ENCODE measurements around the gene FAM210B. TPM values are rescaled to one million over a fixed set of nuclear protein-coding genes. Genes with fewer than 3 reads are reported as not detected.
"Not testable (repeated sequence)": the region's sequence is repeated elsewhere in the genome, so short reads cannot be mapped to it uniquely, and the experiment has no call there.

FAM210B gene
- total RNA-seq, 1 experiment from 2014 or later = 8.4 TPM

- DNase-seq (ENCODE audit: low read depth) = no peak
Observed at GRCh38 chr20:56360133-56360907, 1.5 kb downstream of the FAM210B start.

- no peak for DNase-seq (ENCODE audit: low read depth)
Observed at GRCh38 chr20:56360908-56361205, 2.1 kb downstream of the FAM210B start.

- no peak for DNase-seq (ENCODE audit: low read depth)
Observed at GRCh38 chr20:56361900-56362299, 3.1 kb downstream of the FAM210B start.

- no peak for DNase-seq (ENCODE audit: low read depth)
Observed at GRCh38 chr20:56362833-56363413, 4.1 kb downstream of the FAM210B start.

- DNase-seq (ENCODE audit: low read depth) = no peak
Observed at GRCh38 chr20:56363491-56363890, 4.7 kb downstream of the FAM210B start.

- DNase-seq (ENCODE audit: low read depth) = no peak
Observed at GRCh38 chr20:56368351-56369134, 9.8 kb downstream of the FAM210B start.

- no peak for DNase-seq (ENCODE audit: low read depth)
Observed at GRCh38 chr20:56369179-56369578, 10.4 kb downstream of the FAM210B start.

GRCh38 chr20:56371977-56372376 is 13.2 kb downstream of the FAM210B start:
- DNase-seq (ENCODE audit: low read depth) = no peak

GRCh38 chr20:56372850-56373249 is 14.1 kb downstream of the FAM210B start:
- no peak for DNase-seq (ENCODE audit: low read depth)

GRCh38 chr20:56373942-56374341 is 15.2 kb downstream of the FAM210B start:
- peak; percentile 89 for DNase-seq (ENCODE audit: low read depth)

- no peak for DNase-seq (ENCODE audit: low read depth)
Observed at GRCh38 chr20:56376331-56376730, 17.6 kb downstream of the FAM210B start.

- DNase-seq (ENCODE audit: low read depth) = no peak
Observed at GRCh38 chr20:56378386-56378785, 19.6 kb downstream of the FAM210B start.

- no peak for DNase-seq (ENCODE audit: low read depth)
Observed at GRCh38 chr20:56380375-56380774, 21.6 kb downstream of the FAM210B start.

GRCh38 chr20:56381501-56381900 is 22.7 kb downstream of the FAM210B start:
- DNase-seq (ENCODE audit: low read depth) = no peak

- no peak for DNase-seq (ENCODE audit: low read depth)
Observed at GRCh38 chr20:56382696-56383095, 23.9 kb downstream of the FAM210B start.

- no peak for DNase-seq (ENCODE audit: low read depth)
Observed at GRCh38 chr20:56383334-56383733, 24.6 kb downstream of the FAM210B start.

GRCh38 chr20:56385130-56385529 is 26.4 kb downstream of the FAM210B start:
- no peak for DNase-seq (ENCODE audit: low read depth)

GRCh38 chr20:56386219-56386618 is 27.4 kb downstream of the FAM210B start:
- no peak for DNase-seq (ENCODE audit: low read depth)

- DNase-seq (ENCODE audit: low read depth) = no peak
Observed at GRCh38 chr20:56388882-56389281, 30.1 kb downstream of the FAM210B start.

- no peak for DNase-seq (ENCODE audit: low read depth)
Observed at GRCh38 chr20:56389807-56390206, 31.0 kb downstream of the FAM210B start.

GRCh38 chr20:56390396-56390795 is 31.6 kb downstream of the FAM210B start:
- not testable (repeated sequence) for DNase-seq (ENCODE audit: low read depth)

- DNase-seq (ENCODE audit: low read depth) = no peak
Observed at GRCh38 chr20:56391037-56391436, 32.3 kb downstream of the FAM210B start.

Data from HT1080 (cell line).